Kidney (tissue), 22 donors: ENCODE measurements around the gene CDC23. TPM values are rescaled to one million over a fixed set of nuclear protein-coding genes. Genes with fewer than 3 reads are reported as not detected.

Experiments
- DNase-seq, 5 donors: peaks; one replicate each; pipeline ENCODE4 v3.0.0-alpha.2; 2013 to 2020
- FAIRE-seq: peaks from 2 replicates; lab custom pipeline; 2012; peaks lifted over from hg19 to GRCh38; lab: Jason Lieb, UNC
- H3K27ac ChIP-seq, 2 donors: one replicate each; pipeline ENCODE4 v1.7.0; 2013; ENCODE audit warnings: low read depth in 2 of 2, low read length in 2 of 2, inconsistent platforms in 1 of 2
- H3K27me3 ChIP-seq: one replicate; pipeline ENCODE4 v1.7.1; 2013; ENCODE audit warnings: low read length, inconsistent platforms; ENCODE audit not compliant: control insufficient read depth, insufficient read depth
- H3K36me3 ChIP-seq, 3 donors: one replicate each; pipeline versions ENCODE4 v1.7.0 to v1.7.1; 2013; ENCODE audit warnings: low read length in 3 of 3, control low read depth in 1 of 3, inconsistent platforms in 1 of 3; ENCODE audit not compliant: insufficient read depth in 3 of 3, control insufficient read depth in 2 of 3
- H3K4me1 ChIP-seq, 3 donors: one replicate each; pipeline versions ENCODE4 v1.7.0 to v1.7.1; 2013; ENCODE audit warnings: low read length in 3 of 3, inconsistent platforms in 1 of 3, low read depth in 1 of 3; ENCODE audit not compliant: control insufficient read depth in 2 of 3, insufficient read depth in 2 of 3
- H3K4me3 ChIP-seq, 3 donors: one replicate each; pipeline versions ENCODE4 v1.7.0 to v1.8.1; 2013; ENCODE audit warnings: low read length in 3 of 3, control low read depth in 1 of 3, inconsistent platforms in 1 of 3
- H3K9ac ChIP-seq, 3 donors: one replicate each; pipeline versions ENCODE4 v1.7.0 to v1.7.1; 2013; ENCODE audit warnings: low read length in 3 of 3, control low read depth in 1 of 3, inconsistent platforms in 1 of 3
- H3K9me3 ChIP-seq, 3 donors: one replicate each; pipeline versions ENCODE4 v1.7.0 to v1.7.1; 2013; ENCODE audit warnings: low read length in 3 of 3, control low read depth in 1 of 3, inconsistent platforms in 1 of 3; ENCODE audit not compliant: control insufficient read depth in 2 of 3, insufficient read depth in 1 of 3
- intact Hi-C: fragments of 100-400 bp; cut with DNase I; formaldehyde crosslinking; loops from one replicate; pipeline ENCODE4 v1.11.1; 2022
- long read RNA-seq, 10 donors: library from polyadenylated mRNA in 1 of 10; unstranded in 1 of 10; transcript quantifications; one replicate each; pipeline ENCODE4 v2.0.0 and lab custom pipeline, GENCODE V29; 2021 to 2026
- polyA plus RNA-seq: library from polyadenylated mRNA; stranded (reverse); fragments of 350-450 nt; fragmentation: Illumina TruSeq; extraction: RNeasy Lipid Tissue Mini Kit (QIAGEN cat#74804); gene quantifications from one replicate; pipeline ENCODE4 v1.2.3, GENCODE V29; 2014; ENCODE audit warnings: low read depth, low replicate concordance; ENCODE audit not compliant: insufficient read depth
- total RNA-seq: library from RNA; stranded (reverse); fragmentation: NEBNext Ultra II Directional; extraction: Animal tissue kit (Norgen Biotek cat#: 25700); gene quantifications from one replicate; pipeline ENCODE4 v1.2.1, GENCODE V29; 2021
- TF ChIP-seq, protein P1 (sequence below): IDR thresholded peaks from 3 replicates; pipeline ENCODE4 v1.5.1; 2012; ENCODE audit warnings: mild to moderate bottlenecking, moderate library complexity, borderline replicate concordance; ENCODE audit not compliant: insufficient read depth; ENCODE audit errors: extremely low read depth
- donor health status: control.
- donor health status: control.
- donor health status: control.
- donor health status: control.
- donor health status: control.
- donor health status: DM: yes; HTN: yes; CAD: no.
- donor health status: Normal renal cell carcinoma (clear cell type).

The CDC23 gene
- total RNA-seq (28.3 TPM), polyA plus RNA-seq (17.6 TPM)
- long read RNA-seq, donor 1, transcript CDC23-201 (3 exons, 1,079 nt) = major isoform, 6 of 12 reads
- long read RNA-seq, donor 1, partial matches to known transcripts = 0 of 12 reads
- long read RNA-seq, donor 1, other reads (novel, unspliced or antisense) = 0 of 12 reads
- long read RNA-seq, donor 2, transcript CDC23-201 (3 exons, 1,079 nt) = minor isoform, 5 of 16 reads
- long read RNA-seq, donor 2, transcript CDC23-202 (16 exons, 3,155 nt) = major isoform, 11 of 16 reads
- long read RNA-seq, donor 2, partial matches to known transcripts = 0 of 16 reads
- long read RNA-seq, donor 2, other reads (novel, unspliced or antisense) = 0 of 16 reads
- long read RNA-seq, donor 3, transcript CDC23-202 (16 exons, 3,155 nt) = major isoform, 8 of 99 reads
- long read RNA-seq, donor 3, partial matches to known transcripts = 78 of 99 reads
- long read RNA-seq, donor 3, other reads (novel, unspliced or antisense) = 6 of 99 reads
- long read RNA-seq, donor 4, transcript CDC23-201 (3 exons, 1,079 nt) = minor isoform, 5 of 47 reads
- long read RNA-seq, donor 4, transcript CDC23-202 (16 exons, 3,155 nt) = major isoform, 8 of 47 reads
- long read RNA-seq, donor 4, partial matches to known transcripts = 33 of 47 reads
- long read RNA-seq, donor 4, other reads (novel, unspliced or antisense) = 0 of 47 reads
- long read RNA-seq, donor 5, partial matches to known transcripts = 0 of 1 reads
- long read RNA-seq, donor 5, other reads (novel, unspliced or antisense) = 0 of 1 reads
- long read RNA-seq, donor 6, transcript CDC23-201 (3 exons, 1,079 nt) = minor isoform, 8 of 20 reads
- long read RNA-seq, donor 6, transcript CDC23-202 (16 exons, 3,155 nt) = major isoform, 10 of 20 reads
- long read RNA-seq, donor 6, partial matches to known transcripts = 0 of 20 reads
- long read RNA-seq, donor 6, other reads (novel, unspliced or antisense) = 0 of 20 reads
- long read RNA-seq, donor 7, transcript CDC23-202 (16 exons, 3,155 nt) = major isoform, 18 of 22 reads
- long read RNA-seq, donor 7, partial matches to known transcripts = 0 of 22 reads
- long read RNA-seq, donor 7, other reads (novel, unspliced or antisense) = 2 of 22 reads
- long read RNA-seq, donor 8, transcript CDC23-202 (16 exons, 3,155 nt) = major isoform, 5 of 6 reads
- long read RNA-seq, donor 8, partial matches to known transcripts = 0 of 6 reads
- long read RNA-seq, donor 8, other reads (novel, unspliced or antisense) = 0 of 6 reads
- long read RNA-seq, donor 9, transcript CDC23-202 (16 exons, 3,155 nt) = major isoform, 6 of 8 reads
- long read RNA-seq, donor 9, partial matches to known transcripts = 0 of 8 reads
- long read RNA-seq, donor 9, other reads (novel, unspliced or antisense) = 0 of 8 reads
- long read RNA-seq, donor 10, transcript CDC23-201 (3 exons, 1,079 nt) = major isoform, 7 of 16 reads
- long read RNA-seq, donor 10, transcript CDC23-202 (16 exons, 3,155 nt) = minor isoform, 6 of 16 reads
- long read RNA-seq, donor 10, partial matches to known transcripts = 0 of 16 reads
- long read RNA-seq, donor 10, other reads (novel, unspliced or antisense) = 0 of 16 reads

- H3K9ac ChIP-seq = peak within 1 kb of the TSS; percentile 74 to 99 (median 88)
- H3K4me1 ChIP-seq = peaks cover 0 to 4% (median 0%) of the 10 kb centered on the region in 3 donors
- DNase-seq = peak; percentile 94 to 100 (median 98)
- no peaks in the 10 kb centered on the region for H3K36me3 ChIP-seq
- peak; percentile 99 for FAIRE-seq
- TF ChIP-seq, protein P1, sequence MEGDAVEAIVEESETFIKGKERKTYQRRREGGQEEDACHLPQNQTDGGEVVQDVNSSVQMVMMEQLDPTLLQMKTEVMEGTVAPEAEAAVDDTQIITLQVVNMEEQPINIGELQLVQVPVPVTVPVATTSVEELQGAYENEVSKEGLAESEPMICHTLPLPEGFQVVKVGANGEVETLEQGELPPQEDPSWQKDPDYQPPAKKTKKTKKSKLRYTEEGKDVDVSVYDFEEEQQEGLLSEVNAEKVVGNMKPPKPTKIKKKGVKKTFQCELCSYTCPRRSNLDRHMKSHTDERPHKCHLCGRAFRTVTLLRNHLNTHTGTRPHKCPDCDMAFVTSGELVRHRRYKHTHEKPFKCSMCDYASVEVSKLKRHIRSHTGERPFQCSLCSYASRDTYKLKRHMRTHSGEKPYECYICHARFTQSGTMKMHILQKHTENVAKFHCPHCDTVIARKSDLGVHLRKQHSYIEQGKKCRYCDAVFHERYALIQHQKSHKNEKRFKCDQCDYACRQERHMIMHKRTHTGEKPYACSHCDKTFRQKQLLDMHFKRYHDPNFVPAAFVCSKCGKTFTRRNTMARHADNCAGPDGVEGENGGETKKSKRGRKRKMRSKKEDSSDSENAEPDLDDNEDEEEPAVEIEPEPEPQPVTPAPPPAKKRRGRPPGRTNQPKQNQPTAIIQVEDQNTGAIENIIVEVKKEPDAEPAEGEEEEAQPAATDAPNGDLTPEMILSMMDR = no peak
- peak within 1 kb of the TSS; percentile 94 to 100 (median 95) for H3K4me3 ChIP-seq
- intact Hi-C loops = no loop called here
- H3K27ac ChIP-seq = peak within 1 kb of the TSS; percentile 67 to 68
- no peaks in the 10 kb centered on the region for H3K9me3 ChIP-seq
- no peaks in the 10 kb centered on the region for H3K27me3 ChIP-seq
Measured at GRCh38 chr5:138213161-138214029, at the start of gene CDC23. TSS of gene CDC23 (minus strand) at chr5:138213323. CDS start at chr5:138213312, 11 bp downstream.

- no peaks in the 10 kb centered on the region for H3K4me1 ChIP-seq
- FAIRE-seq (no peak), DNase-seq (no peak)
- H3K36me3 ChIP-seq = no peaks in the 10 kb centered on the region
- no peak overlapping the region for H3K9ac ChIP-seq
- intact Hi-C loops = no loop called here
- H3K9me3 ChIP-seq = no peaks in the 10 kb centered on the region
- no peak overlapping the region for H3K27ac ChIP-seq
- H3K4me3 ChIP-seq = no peak overlapping the region
- TF ChIP-seq, protein P1 = no peak
- H3K27me3 ChIP-seq = no peaks in the 10 kb centered on the region
Measured at GRCh38 chr5:138258704-138259292, 45.7 kb upstream of the CDC23 start.
